Stimulated activated CD8-positive, alpha-beta memory T cell treated with anti-CD3 and anti-CD28 coated beads, Interleukin-2, amount 100 ng/mL, for 48 hours (primary cell): ENCODE results near the gene CABCOCO1.
A peak's percentile ranks its signal among the peaks of the same experiment; 100 is the strongest.
"Not testable (repeated sequence)": the region's sequence is repeated elsewhere in the genome, so short reads cannot be mapped to it uniquely, and the experiment has no call there.

Experiments
- DNase-seq, 2 donors: peaks; one replicate each; pipeline ENCODE4 v3.0.0-alpha.2; 2020; ENCODE audit warnings: low read depth in 2 of 2

CABCOCO1 gene

DNA sequence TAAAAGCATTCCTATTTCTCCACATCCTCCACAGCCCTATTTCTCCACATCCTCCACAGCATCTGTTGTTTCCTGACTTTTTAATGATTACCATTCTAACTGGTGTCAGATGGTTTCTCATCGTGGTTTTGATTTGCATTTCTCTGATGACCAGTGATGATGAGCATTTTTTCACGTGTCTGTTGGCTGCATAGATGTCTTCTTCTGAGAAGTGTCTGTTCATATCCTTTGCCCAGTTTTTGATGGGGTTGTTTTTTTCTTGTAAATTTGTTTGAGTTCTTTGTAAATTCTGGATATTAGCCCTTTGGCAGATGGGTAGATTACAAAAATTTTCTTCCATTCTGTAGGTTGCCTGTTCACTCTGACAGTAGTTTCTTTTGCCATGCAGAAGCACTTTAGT, 49.4 kb downstream of the CABCOCO1 start:
- not testable (repeated sequence) for DNase-seq

DNA sequence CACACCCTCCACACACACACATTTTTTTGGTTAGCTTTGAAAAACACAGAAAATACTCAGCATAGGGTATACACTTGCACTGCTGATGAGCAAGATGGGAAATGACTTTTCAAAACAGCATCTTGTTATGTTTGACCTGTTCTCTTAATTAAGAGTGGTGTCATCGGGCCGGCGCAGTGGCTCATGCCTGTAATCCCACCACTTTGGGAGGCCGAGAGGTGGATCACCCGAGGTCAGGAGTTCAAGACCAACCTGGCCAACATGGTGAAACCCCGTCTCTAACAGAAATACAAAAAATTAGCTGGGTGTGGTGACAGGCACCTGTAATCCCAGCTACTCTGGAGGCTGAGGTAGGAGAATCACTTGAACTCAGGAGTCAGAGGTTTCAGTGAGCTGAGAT, 56.7 kb downstream of the CABCOCO1 start:
- DNase-seq = not testable (repeated sequence)

DNA sequence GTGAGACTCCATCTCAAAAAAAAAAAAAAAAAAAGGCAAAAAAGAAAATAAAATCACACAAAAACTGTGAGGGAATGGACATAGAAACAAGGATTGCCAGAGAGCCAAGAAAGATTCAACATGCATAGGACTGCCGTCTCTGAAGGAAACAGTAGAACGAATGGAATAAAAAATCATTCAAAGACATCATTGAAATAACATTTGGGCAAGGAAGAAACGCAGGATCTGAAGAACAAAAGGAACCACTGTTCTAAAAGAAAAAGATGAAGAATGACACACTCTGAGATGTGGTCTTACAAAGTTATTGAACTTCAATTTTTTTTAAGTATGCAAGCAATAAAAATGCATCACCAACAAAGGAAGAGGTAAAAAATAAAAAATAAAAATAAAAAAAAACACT, 57.2 kb downstream of the CABCOCO1 start:
- DNase-seq = no peak

DNA sequence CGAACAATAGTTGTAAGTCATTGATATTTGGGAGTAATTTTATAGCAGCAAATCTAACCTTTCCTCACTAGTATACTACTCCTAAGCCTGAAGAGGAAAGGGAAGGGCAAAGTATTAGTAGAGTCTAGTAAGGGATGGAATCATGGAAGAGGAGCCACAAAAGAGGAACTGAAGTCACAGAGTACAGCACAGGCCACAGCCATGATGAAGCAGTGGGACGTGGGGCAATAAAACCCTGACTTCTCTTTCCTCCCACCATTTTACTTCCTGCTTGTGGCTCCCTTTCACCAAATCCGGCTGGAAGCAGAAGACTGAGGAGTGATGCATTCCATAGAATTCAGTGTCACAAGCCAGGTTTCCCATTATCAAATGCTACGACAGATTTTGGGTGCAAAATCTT, 58.7 kb downstream of the CABCOCO1 start:
- no peak for DNase-seq

DNA sequence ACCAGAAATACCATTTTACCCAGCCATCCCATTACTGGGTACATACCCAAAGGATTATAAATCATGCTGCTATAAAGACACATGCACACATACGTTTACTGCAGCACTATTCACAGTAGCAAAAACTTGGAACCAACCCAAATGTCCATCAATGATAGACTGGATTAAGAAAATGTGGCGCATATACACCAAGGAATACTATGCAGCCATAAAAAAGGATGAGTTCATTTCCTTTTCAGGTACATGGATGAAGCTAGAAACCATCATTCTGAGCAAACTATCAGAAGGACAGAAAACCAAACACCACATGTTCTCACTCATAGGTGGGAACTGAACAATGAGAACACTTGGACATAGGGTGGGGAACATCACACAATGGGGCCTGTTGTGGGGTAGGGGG, 62.5 kb downstream of the CABCOCO1 start:
- DNase-seq = not testable (repeated sequence)

DNA sequence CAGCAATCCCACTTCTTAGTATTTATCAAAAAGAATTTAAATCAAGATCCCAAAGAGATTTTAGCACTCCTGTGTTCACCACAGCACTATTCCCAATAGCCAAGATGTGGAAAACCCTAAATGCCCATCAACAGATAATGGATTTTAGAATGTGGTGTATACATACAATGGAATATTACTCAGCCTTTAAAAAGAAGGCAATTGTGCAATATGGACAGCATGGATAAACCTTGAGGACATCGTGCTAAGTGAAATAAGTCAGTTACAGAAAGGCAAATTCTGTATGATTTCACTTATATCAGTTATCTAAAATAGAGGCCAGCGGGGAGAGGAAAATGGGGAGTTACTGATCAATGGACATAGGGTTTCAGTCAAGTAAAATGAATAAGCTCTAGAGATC, 66.9 kb downstream of the CABCOCO1 start:
- DNase-seq = no peak

DNA sequence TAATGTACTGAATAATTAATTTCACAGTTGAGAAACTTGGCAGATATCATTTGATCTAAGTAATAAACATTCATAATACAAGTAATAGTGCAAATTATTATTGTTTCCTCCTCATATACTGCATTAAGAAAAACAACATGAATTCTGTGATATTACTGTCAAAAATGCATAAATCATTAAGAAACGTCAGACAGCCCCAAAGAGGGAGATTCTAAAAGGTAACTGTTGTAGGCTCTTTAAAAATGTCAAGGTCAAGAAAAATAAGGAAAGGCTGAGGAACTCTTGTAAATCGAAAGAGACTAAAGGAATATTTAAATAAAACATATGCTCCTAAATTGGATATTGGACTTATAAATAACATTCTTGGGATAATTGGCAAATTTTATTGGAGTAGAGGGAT, 67.9 kb downstream of the CABCOCO1 start:
- no peak for DNase-seq

DNA sequence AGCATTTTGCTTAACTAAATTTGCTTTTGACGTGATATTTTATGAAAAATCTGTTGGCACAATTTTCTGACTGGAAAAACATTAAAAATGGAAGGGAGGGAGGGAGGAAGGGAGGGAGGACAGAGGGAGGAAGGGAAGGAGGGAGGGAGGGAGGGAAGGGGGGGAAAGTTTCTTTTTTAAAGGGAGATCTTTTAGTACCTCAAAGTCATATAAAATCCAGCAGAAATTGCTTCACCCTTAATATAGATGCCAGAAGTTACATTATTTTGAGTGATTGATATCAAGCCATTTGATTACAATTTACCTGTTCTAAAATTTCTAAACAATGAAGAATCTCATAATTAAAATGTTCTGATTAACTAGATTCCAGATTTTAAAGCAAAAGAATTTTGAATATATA, 68.9 kb downstream of the CABCOCO1 start:
- DNase-seq = no peak

DNA sequence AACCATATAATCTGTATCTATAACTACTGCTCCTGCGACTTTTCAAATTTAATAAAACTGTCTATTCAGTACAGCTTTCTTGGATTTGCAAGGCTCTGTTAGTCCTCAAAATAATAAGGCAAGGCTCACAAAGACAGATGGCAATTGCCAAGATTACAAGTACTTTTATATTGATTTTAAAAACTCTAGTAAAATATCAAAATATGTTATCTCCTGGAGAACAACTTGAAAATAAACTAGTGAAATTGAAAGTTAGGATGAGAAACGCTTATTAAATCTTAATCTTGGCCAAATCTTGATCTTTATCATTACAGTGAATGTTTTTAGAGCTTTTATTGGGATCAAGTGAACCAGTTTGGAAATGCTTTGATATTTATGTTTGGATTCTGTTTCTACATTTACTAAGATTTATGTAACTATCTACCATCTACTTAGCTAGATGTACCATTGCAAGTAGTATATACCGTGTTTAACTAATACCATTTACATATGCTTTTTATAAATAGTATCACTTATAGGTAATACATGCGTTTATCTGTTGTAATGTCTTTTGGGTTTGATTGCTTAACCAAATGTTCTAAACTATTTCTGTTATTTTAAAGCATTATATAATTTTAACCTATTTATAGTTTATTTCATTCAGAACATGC, 70.0 kb downstream of the CABCOCO1 start:
- no peak for DNase-seq

DNA sequence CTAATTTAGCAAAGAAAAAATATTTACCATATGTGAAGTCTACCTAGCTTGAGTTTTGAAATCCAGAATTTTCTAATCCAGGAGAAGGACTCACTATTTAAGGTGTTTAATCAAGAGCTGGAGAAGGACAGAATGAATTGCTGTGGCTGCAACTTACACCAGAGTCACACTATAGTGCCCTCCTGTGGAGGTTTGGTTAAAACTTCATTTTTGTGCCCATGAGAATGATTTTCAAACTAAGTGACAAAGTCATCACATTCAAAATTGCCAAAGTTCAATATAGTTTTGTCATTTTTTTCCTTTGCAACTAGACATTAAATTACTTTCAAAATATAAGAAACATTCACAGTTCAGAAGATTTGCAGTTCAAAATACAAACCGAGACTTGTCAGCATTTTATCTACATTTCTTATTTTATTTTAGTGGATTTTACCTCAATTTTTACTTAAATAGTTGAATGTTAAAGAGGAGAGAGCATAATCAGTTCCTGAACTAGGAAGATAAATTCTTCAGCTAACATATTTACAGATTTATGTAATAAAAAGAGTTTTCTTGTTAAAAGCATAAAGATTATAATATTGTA, 70.7 kb downstream of the CABCOCO1 start:
- DNase-seq = no peak

DNA sequence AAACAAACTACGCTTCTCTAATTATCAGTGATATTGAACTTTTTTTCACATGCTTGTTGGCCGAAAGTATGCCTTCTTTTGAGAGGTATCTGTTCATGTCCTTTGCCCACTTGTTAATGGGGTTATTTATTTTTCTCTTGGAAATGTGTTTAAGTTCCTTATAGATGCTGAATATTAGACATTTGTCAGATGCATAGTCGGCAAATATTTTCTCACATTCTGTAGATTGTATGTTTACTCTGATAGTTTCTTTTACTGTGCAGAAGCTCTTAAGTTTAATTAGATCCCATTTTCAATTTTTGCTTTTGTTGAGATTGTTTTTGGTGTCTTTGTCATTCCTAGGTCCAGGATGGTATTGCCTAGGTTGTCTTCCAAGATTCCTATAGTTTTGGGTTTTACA, 73.2 kb downstream of the CABCOCO1 start:
- no peak for DNase-seq

DNA sequence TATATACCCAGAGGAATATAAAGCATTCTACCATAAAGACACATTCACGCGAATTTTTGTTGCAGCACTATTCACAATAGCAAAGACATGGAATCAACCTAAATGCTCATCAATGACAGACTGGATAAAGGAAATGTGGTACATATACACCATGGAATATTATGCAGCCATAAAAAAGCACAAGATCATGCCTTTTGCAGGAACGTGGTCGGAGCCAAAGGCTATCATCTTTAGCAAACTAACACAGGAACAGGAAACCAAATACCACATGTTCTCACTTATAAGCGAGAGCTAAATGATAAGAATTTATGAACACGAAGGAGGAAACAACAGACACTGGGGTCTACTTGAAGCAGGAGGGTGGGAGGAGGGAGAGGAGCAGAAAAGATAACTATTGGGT, 74.7 kb downstream of the CABCOCO1 start:
- not testable (repeated sequence) for DNase-seq

DNA sequence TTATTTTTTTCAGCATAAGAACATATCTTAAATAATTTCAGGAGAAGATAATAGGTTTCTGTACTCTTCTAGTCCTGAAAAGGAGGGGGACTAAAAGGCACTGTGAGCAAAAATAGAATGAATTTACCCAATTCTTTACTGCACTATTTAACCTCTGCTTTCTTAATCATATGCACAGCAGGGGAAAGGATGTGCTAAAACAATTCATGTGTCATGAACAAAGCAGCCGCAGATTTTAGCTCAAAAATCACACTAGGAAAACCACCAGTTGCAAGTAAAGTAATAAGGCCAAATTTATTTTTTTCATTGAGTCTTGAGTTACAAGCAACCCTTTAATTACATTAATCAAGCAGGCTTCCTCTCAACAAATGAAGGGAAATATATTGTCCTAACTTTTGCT, 80.1 kb downstream of the CABCOCO1 start:
- no peak for DNase-seq

DNA sequence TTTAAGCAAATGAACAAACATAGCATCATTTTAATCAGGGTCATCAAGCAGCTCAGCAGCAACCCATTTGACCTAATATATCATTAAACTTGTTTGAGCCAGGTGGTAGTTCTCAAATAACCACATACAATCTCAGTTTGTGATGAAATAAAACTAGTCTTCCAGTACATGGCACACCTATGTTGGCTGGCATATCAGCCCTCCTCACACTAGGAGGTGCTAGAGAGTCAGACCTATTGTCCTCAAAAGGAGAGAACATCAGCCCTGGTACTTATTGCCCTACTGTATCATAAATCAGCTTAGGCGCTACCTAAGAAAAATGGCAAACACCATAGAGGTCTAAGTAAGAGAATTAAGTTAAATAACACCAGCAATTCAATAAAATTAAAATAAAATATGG, 81.7 kb downstream of the CABCOCO1 start:
- no peak for DNase-seq

DNA sequence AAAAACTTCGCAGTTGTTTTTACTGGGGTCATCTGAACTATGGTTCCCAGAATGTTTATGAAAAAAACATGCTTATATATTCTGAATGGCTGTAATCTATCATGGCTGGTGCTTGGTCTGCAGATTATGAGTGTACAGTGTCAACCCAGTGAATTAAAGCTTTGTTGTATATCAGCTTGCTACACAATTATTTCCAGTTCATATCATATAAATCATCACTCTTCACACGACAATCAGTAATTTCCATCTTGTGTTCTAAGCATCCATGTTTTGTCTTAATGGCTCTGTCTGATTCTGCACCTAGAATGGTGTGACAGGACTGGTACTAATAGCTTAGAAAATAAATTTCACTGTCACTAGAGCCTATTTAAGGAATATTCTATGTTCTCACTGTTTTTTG, 83.6 kb downstream of the CABCOCO1 start:
- DNase-seq = no peak

DNA sequence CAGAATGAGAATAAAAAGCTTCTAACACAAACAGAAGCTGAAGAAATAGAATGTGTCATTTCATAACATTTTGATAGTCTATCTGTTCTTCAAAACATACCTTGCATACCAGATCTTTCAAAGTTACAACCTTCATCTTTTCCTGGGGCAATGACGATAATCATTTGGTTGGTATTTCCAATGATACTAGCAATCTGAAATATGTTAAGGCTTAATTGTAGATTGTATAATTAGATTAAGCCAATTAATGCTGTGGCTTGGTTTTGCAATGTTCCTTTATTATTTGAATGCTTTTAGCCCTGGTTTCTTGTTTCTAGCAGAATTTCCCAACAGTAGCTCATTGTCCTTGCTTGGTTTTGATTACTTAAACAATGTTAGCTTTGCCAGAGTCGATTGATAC, 84.6 kb downstream of the CABCOCO1 start:
- DNase-seq = no peak

DNA sequence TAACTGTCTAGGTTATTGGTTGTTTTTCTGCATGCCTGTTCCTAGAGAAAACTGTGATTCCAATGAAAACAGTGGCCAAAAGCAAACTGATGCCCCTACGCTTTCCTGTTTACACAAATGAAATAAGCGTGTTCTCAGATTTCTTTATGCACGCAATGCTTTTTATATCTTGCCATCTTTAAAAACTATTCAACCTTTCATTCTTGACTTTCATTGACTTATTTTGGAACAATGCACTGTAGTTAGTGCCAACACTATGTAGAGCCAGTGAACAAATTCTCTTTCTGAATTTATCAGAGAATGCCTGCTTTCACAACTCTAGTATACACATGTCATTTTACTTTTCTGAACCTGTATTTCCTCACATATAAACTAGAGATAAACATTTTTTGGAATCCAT, 86.6 kb downstream of the CABCOCO1 start:
- DNase-seq = no peak

DNA sequence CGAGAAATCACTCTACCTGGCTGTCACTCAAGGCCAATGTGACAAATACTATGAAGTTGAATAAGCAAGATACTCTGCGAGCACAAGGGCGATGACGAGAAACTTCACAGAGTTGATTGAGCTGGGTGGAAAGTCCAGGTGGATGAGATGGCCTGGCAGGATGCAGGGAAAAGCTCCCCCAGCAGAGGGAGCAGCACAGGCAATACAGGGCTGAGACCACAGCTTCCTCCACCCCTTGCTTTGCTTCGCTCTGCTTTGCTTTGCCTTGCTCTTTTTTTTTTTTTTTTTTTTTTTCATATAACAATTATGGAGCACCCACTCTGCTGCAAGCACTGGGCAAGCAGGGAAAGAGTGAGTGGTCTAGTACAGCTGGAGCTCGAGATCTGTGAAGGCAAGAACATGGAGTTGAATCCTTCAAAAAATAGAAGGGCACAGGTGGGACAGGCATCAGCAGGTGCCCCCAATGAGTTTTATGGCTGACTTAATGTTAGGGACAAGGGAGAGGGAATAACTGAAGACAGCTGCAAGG, 88.3 kb downstream of the CABCOCO1 start:
- DNase-seq = peak; percentile 35 to 54

DNA sequence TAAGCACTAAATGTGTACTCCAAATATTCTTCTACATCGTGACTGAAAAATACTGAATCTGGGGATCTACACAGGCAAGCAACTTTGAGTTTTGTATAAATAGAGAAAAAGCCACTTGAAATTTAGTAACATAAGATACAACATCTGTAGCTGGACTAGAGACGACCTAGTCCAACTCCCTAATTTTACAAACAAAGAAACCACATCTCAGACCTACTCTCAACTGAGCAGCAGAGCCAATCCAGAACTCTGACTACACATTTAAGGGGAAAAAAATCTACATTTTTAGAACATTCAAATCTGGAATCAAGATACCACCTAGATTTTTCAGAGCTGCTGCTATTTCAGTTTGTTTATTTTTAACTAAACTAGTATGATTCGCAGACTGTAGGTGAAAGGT, 88.9 kb downstream of the CABCOCO1 start:
- no peak for DNase-seq

DNA sequence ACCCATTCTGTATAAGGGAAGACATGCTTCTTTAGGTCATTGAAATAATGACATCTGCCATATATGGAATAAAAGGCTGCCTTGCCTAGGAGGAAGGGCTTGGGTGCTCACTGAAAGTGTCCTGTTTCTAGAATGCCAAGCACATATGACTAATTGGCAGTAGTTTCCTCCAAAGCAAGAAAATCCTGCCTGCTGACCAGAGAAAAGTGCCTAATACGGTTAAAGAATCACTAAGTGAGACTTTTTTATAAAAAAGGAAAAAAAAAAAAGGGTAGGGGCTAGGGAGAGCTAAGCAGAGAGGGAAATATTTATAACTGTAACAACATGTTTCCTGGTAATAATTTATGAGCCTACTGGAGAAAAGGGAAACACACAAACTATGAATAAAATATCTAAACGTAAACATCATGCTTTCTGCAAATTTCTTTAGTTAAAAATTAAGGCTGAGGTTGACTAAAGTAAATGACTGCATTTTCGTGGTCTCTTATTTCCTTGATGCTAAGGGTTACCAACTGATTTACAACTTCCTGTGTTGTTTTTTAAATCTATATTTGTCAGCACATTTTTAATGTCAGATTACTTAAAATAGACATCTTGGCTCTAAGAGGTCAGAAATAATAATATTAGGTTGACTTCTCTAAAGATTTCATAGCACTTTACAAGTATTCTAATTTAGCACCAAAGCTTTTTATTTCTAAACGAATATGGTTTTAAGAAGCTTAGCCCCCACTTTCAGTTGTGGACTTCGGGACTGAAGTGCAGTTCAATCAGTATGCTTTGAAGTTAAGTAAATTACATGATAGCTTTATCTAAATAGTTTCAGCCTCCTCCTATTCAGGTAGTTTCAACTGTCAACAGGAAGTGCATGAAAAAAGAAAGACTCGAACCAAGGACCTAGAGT, 89.6 kb downstream of the CABCOCO1 start:
- no peak for DNase-seq

DNA sequence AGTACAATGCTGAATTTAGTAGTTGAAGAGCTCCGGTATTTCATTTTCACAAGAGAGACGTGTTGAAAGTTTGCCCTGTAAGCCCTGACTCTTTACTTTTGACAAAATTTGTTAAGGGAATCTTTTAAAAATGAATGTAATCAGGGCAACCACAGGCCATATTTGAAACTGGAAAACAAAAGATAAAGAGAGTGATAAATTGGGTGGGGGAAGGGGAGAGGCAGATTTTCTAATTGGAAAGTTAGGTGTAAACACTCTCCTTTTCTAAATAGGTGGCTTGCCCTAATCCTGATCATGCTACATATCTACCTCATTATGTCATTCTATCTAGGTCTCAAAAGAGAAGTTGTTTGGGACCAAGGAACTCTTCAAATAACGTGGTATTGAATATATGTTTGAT, 90.7 kb downstream of the CABCOCO1 start:
- no peak for DNase-seq
